GM13976 (cell line): ENCODE results near the gene ALG14.

Source experiments
- DNase-seq: peaks from one replicate; pipeline ENCODE4 v3.0.0; 2012; ENCODE audit warnings: low spot score
- in situ Hi-C: fragments of 300-500 bp; cut with MboI; formaldehyde crosslinking; loops from one replicate; pipeline ENCODE4 v1.12.0; 2022; ENCODE audit warnings: low sequenced_read_pairs, mixed read lengths, inconsistent platforms; ENCODE audit not compliant: unreplicated experiment
- TF ChIP-seq, protein P1 (sequence below): IDR thresholded peaks from 2 replicates; pipeline ENCODE4 v1.5.1; 2012; ENCODE audit warnings: borderline replicate concordance, mild to moderate bottlenecking; ENCODE audit not compliant: insufficient read depth; ENCODE audit errors: extremely low read depth, missing control alignments, control extremely low read depth

ALG14 gene

DNA sequence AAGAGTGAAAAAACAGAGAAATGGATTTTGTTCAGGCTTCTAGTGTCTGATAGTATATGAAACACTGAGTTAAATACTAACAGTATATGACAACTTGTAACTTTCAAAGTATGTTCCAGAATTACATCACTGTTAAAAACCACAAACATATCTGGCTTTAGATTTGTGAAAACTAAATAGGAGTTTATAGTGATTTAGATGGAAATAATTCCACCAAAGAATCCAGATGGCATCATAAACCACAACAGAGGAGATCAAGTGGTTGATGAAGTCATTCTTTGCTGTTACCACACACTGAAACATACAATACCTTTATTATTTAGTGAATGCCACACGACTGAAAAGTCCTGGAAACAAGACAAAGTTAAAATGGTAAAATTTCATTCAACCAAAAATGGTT is 37.2 kb downstream of the ALG14 start:
- in situ Hi-C loops = loop anchor here (5.0 kb wide), 1 partner anchor 173 kb away; no protein-coding TSS in a partner anchor
- TF ChIP-seq, protein P1, sequence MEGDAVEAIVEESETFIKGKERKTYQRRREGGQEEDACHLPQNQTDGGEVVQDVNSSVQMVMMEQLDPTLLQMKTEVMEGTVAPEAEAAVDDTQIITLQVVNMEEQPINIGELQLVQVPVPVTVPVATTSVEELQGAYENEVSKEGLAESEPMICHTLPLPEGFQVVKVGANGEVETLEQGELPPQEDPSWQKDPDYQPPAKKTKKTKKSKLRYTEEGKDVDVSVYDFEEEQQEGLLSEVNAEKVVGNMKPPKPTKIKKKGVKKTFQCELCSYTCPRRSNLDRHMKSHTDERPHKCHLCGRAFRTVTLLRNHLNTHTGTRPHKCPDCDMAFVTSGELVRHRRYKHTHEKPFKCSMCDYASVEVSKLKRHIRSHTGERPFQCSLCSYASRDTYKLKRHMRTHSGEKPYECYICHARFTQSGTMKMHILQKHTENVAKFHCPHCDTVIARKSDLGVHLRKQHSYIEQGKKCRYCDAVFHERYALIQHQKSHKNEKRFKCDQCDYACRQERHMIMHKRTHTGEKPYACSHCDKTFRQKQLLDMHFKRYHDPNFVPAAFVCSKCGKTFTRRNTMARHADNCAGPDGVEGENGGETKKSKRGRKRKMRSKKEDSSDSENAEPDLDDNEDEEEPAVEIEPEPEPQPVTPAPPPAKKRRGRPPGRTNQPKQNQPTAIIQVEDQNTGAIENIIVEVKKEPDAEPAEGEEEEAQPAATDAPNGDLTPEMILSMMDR = no peak
- no peak for DNase-seq

GRCh38 chr1:95034506-95034905 is 38.2 kb downstream of the ALG14 start:
- in situ Hi-C loops = no loop called here
- DNase-seq = no peak
- TF ChIP-seq, protein P1 = no peak

DNA sequence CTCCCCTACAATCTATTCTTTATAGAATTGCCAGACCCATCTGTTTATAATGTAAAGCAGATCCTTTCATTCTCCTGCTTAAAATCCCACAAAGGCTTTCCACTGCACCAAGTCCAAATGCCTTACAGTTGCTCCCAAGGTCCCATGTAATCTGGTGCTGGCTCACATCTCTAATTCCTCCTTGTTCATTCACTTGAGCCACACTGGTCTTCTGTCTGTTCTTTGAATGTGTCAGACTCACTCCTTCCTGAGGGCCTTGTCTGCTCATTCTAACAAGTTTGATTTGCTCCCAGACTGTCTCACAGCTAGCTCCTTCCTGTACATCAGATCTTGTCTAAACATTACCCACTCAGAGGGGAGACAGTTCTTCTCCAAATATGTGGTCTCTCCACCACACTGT is 38.9 kb downstream of the ALG14 start:
- TF ChIP-seq, protein P1 = no peak
- in situ Hi-C loops = no loop called here
- no peak for DNase-seq

DNA sequence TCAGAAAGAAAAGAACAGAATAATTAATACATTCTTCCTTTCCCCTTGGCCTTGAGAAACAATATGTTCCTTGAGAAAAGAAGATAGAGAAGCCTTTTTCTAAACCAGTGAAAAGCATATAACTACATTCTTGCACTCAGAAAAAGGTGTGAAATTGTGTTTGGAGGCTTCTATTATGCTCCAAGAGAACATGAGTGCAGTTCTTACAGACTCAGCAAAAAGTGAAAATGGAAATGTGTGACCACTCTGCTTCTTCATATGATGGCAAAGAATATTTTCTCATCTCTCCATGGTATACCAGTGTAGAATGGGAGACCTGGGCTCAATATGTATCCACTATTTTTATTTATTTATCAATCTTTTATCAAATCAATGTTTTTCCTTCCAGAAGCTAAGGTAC is 43.2 kb downstream of the ALG14 start:
- TF ChIP-seq, protein P1 = no peak
- in situ Hi-C loops = no loop called here
- no peak for DNase-seq

- TF ChIP-seq, protein P1 = no peak
- DNase-seq = no peak
- in situ Hi-C loops = no loop called here
Observed at GRCh38 chr1:95028954-95029353, 43.8 kb downstream of the ALG14 start.

DNA sequence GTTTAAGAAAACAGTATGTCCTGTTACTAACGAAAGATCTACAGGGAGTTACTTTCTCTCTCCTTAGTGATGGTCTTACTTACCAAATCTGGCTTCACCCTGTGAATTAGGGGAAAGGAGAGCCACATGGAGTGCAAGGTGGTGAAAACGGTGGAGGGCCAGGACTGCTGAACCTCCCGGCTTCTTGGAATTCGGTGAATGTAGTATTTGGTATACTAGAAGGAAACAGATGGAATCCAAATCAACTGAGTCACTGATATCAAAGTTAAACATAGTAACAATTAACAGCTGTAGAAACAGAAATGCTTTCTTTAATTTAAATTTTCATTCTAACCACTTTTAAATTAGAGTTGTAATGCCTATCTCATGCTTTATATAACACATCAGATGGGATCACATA is 45.7 kb downstream of the ALG14 start:
- TF ChIP-seq, protein P1 = no peak
- in situ Hi-C loops = no loop called here
- DNase-seq = no peak
